HepG2 (cell line): Measurements from ENCODE around the gene GPS2. TPM values are rescaled to one million over a fixed set of nuclear protein-coding genes. Genes with fewer than 3 reads are reported as not detected.
A peak's percentile ranks its signal among the peaks of the same experiment; 100 is the strongest.

ENCODE experiments used
- AGO1 ChIP-seq: fragments of 200-400 bp; formaldehyde crosslinking; IDR thresholded peaks from 2 replicates; pipeline ENCODE4 v1.6.1; 2017; ENCODE audit warnings: mild to moderate bottlenecking, low read depth, low read length, moderate library complexity; ENCODE audit not compliant: poor library complexity, severe bottlenecking
- GLI4 ChIP-seq: sonication (generic); formaldehyde crosslinking; IDR thresholded peaks from 2 replicates; pipeline ENCODE4 v1.5.1; 2020; ENCODE audit warnings: missing genetic modification reagents, mild to moderate bottlenecking, moderate library complexity, borderline replicate concordance
- KDM5A ChIP-seq: fragments of 200-600 bp; sonication (generic); IDR thresholded peaks from 2 replicates; pipeline ENCODE4 v1.7.0; 2018; ENCODE audit warnings: antibody characterized with exemption, mild to moderate bottlenecking, low read length, borderline replicate concordance
- KDM6A ChIP-seq: IDR thresholded peaks from 2 replicates; pipeline ENCODE4 v1.6.1; 2016; ENCODE audit warnings: low read depth
- NFIB ChIP-seq: sonication (generic); formaldehyde crosslinking; IDR thresholded peaks from 2 replicates; pipeline ENCODE4 v1.9.0; 2021; ENCODE audit warnings: missing genetic modification reagents, mild to moderate bottlenecking, borderline replicate concordance
- RNF2 ChIP-seq: fragments of 450-650 bp; conservative IDR thresholded peaks from 2 replicates; pipeline ENCODE4 v1.6.1; 2016; ENCODE audit warnings: low read depth
- TCF7L2 ChIP-seq: IDR thresholded peaks from 2 replicates; pipeline ENCODE4 v1.6.1; 2011; ENCODE audit warnings: mild to moderate bottlenecking, low read depth, low read length, moderate library complexity
- USF2 ChIP-seq, 2 experiments: sonication (generic) in 1 of 2; formaldehyde crosslinking in 1 of 2; IDR thresholded peaks; 2 replicates each; pipeline versions ENCODE4 v1.5.1 to v1.6.1; 2011 to 2020; ENCODE audit warnings: borderline replicate concordance in 1 of 2, low read depth in 1 of 2, low read length in 1 of 2, mild to moderate bottlenecking in 1 of 2, missing genetic modification reagents in 1 of 2, moderate library complexity in 1 of 2
- ZNF333 ChIP-seq: sonication (generic); formaldehyde crosslinking; IDR thresholded peaks from 2 replicates; pipeline ENCODE4 v1.4.0; 2020; ENCODE audit warnings: mild to moderate bottlenecking, missing genetic modification reagents, borderline replicate concordance
- ZNF569 ChIP-seq: sonication (generic); formaldehyde crosslinking; IDR thresholded peaks from 2 replicates; pipeline ENCODE4 v1.5.0; 2020; ENCODE audit warnings: mild to moderate bottlenecking, missing genetic modification reagents, moderate library complexity, borderline replicate concordance
- ZNF580 ChIP-seq: IDR thresholded peaks from 2 replicates; pipeline ENCODE4 v1.6.1; 2016; ENCODE audit warnings: low read depth, borderline replicate concordance
- ZNF788 ChIP-seq: sonication (generic); formaldehyde crosslinking; IDR thresholded peaks from 2 replicates; pipeline ENCODE4 v1.5.0; 2020; ENCODE audit warnings: mild to moderate bottlenecking, missing genetic modification reagents, borderline replicate concordance
- polyA plus RNA-seq, 8 experiments: library from polyadenylated mRNA; depleted of rRNA in 3 of 8; stranded (reverse) in 7 of 8; unstranded in 1 of 8; fragments of >200 nt; fragmentation: Illumina TruSeq in 4 of 8; extraction: Trizol in 4 of 8; gene quantifications; 2 replicates each; pipeline versions ENCODE4 v1.2.1 to v1.2.3, GENCODE V29; 2011 to 2016; ENCODE audit warnings: low read depth in 4 of 8, missing spikeins in 1 of 8, mixed read lengths in 1 of 8; ENCODE audit not compliant: insufficient read depth in 1 of 8
- total RNA-seq, 5 experiments: library from RNA; depleted of rRNA; stranded (reverse); fragments of >200 nt; fragmentation: Illumina TruSeq; extraction: Trizol; gene quantifications; 2 replicates each; pipeline ENCODE4 v1.2.3, GENCODE V29; 2016; ENCODE audit warnings: low read depth in 1 of 5
- TF ChIP-seq, protein P1 (sequence below): sonication (generic); formaldehyde crosslinking; IDR thresholded peaks from 2 replicates; pipeline ENCODE4 v1.5.0; 2020; ENCODE audit warnings: mild to moderate bottlenecking, missing genetic modification reagents
- TF ChIP-seq, protein P2 (sequence below): sonication (generic); formaldehyde crosslinking; IDR thresholded peaks from 2 replicates; pipeline ENCODE4 v1.5.1; 2020; ENCODE audit warnings: mild to moderate bottlenecking, missing genetic modification reagents, moderate library complexity
- TF ChIP-seq, protein P3 (sequence below): sonication (generic); formaldehyde crosslinking; IDR thresholded peaks from 2 replicates; pipeline ENCODE4 v1.4.0; 2020; ENCODE audit warnings: missing genetic modification reagents
- TF ChIP-seq, protein P4 (sequence below): sonication (generic); formaldehyde crosslinking; conservative IDR thresholded peaks from 2 replicates; pipeline ENCODE4 v1.5.0; 2020; ENCODE audit warnings: missing genetic modification reagents

GPS2 gene
- total and polyA plus RNA-seq, 2 of the 13 experiments (the other 11 are each of a cell fraction or from before 2014, with no cell fraction given) = 58.0 to 59.4 TPM

- TF ChIP-seq, protein P1, sequence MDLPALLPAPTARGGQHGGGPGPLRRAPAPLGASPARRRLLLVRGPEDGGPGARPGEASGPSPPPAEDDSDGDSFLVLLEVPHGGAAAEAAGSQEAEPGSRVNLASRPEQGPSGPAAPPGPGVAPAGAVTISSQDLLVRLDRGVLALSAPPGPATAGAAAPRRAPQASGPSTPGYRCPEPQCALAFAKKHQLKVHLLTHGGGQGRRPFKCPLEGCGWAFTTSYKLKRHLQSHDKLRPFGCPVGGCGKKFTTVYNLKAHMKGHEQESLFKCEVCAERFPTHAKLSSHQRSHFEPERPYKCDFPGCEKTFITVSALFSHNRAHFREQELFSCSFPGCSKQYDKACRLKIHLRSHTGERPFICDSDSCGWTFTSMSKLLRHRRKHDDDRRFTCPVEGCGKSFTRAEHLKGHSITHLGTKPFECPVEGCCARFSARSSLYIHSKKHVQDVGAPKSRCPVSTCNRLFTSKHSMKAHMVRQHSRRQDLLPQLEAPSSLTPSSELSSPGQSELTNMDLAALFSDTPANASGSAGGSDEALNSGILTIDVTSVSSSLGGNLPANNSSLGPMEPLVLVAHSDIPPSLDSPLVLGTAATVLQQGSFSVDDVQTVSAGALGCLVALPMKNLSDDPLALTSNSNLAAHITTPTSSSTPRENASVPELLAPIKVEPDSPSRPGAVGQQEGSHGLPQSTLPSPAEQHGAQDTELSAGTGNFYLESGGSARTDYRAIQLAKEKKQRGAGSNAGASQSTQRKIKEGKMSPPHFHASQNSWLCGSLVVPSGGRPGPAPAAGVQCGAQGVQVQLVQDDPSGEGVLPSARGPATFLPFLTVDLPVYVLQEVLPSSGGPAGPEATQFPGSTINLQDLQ = no peak
- no peak for TF ChIP-seq USF2 (IDR thresholded peaks at IDR 0.05; ENCODE audit: low read depth, low read length)
- no peak for TF ChIP-seq USF2 (CRISPR knock-in tag; IDR thresholded peaks at IDR 0.05; ENCODE audit: borderline replicate concordance)
- no peak for TF ChIP-seq AGO1
- TF ChIP-seq, protein P2, sequence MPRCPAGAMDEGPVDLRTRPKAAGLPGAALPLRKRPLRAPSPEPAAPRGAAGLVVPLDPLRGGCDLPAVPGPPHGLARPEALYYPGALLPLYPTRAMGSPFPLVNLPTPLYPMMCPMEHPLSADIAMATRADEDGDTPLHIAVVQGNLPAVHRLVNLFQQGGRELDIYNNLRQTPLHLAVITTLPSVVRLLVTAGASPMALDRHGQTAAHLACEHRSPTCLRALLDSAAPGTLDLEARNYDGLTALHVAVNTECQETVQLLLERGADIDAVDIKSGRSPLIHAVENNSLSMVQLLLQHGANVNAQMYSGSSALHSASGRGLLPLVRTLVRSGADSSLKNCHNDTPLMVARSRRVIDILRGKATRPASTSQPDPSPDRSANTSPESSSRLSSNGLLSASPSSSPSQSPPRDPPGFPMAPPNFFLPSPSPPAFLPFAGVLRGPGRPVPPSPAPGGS (CRISPR knock-in tag) = no peak
- no peak for TF ChIP-seq TCF7L2
- TF ChIP-seq NFIB (CRISPR knock-in tag) = no peak
- TF ChIP-seq ZNF333 (CRISPR knock-in tag) = no peak
- TF ChIP-seq, protein P3, sequence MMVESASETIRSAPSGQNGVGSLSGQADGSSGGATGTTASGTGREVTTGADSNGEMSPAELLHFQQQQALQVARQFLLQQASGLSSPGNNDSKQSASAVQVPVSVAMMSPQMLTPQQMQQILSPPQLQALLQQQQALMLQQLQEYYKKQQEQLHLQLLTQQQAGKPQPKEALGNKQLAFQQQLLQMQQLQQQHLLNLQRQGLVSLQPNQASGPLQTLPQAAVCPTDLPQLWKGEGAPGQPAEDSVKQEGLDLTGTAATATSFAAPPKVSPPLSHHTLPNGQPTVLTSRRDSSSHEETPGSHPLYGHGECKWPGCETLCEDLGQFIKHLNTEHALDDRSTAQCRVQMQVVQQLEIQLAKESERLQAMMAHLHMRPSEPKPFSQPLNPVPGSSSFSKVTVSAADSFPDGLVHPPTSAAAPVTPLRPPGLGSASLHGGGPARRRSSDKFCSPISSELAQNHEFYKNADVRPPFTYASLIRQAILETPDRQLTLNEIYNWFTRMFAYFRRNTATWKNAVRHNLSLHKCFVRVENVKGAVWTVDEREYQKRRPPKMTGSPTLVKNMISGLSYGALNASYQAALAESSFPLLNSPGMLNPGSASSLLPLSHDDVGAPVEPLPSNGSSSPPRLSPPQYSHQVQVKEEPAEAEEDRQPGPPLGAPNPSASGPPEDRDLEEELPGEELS (CRISPR knock-in tag) = no peak
- no peak for TF ChIP-seq GLI4 (CRISPR knock-in tag)
- TF ChIP-seq ZNF580 (CRISPR knock-in tag) = peak; percentile 51; the same call in 1 of the 2 replicates
- no peak for TF ChIP-seq ZNF569 (CRISPR knock-in tag)
- 0 out of 2 replicates have a peak, but pooled peaks have one; percentile 19 for TF ChIP-seq ZNF788 (CRISPR knock-in tag)
- TF ChIP-seq, protein P4, sequence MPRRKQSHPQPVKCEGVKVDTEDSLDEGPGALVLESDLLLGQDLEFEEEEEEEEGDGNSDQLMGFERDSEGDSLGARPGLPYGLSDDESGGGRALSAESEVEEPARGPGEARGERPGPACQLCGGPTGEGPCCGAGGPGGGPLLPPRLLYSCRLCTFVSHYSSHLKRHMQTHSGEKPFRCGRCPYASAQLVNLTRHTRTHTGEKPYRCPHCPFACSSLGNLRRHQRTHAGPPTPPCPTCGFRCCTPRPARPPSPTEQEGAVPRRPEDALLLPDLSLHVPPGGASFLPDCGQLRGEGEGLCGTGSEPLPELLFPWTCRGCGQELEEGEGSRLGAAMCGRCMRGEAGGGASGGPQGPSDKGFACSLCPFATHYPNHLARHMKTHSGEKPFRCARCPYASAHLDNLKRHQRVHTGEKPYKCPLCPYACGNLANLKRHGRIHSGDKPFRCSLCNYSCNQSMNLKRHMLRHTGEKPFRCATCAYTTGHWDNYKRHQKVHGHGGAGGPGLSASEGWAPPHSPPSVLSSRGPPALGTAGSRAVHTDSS = no peak
- TF ChIP-seq RNF2 = no peak
- TF ChIP-seq KDM5A = no peak
- no peak for TF ChIP-seq KDM6A (CRISPR knock-in tag)
These were observed 41.0 kb upstream of the GPS2 start (continued) for GRCh38 chr17:7356072-7356549.
